WTC11 (cell line): ENCODE measurements around the gene PNO1. TPM values are rescaled to one million over a fixed set of nuclear protein-coding genes. Genes with fewer than 3 reads are reported as not detected.

Source experiments
- ATAC-seq: fragments of 200-7000 bp; cut with Tn5 transposase; 2 replicates; pipeline ENCODE4 v1.10.0; 2021; ENCODE audit warnings: mild to moderate bottlenecking, moderate library complexity
- CTCF ChIA-PET: fragments of 300-600 bp; sonication (Branson Sonifier 250); formaldehyde crosslinking; loops from one replicate; lab custom pipeline; 2021; ENCODE audit warnings: antibody characterized with exemption; lab: Charles Lee
- POLR2A ChIA-PET: fragments of 350-600 bp; sonication (Branson Sonifier 250); formaldehyde crosslinking; loops from one replicate; lab custom pipeline; 2021; ENCODE audit warnings: antibody characterized with exemption; lab: Charles Lee
- DNase-seq: peaks from one replicate; pipeline ENCODE4 v3.0.0; 2021; ENCODE audit warnings: low spot score
- H3K27ac Mint-ChIP-seq: 2 replicates; pipeline ENCODE4 v1.8.0; 2021; ENCODE audit warnings: mixed read lengths
- H3K27me3 Mint-ChIP-seq: 2 replicates; pipeline ENCODE4 v1.8.0; 2021; ENCODE audit warnings: low read depth, mild to moderate bottlenecking, moderate library complexity, mixed read lengths
- H3K36me3 Mint-ChIP-seq: 2 replicates; pipeline ENCODE4 v1.8.0; 2021; ENCODE audit warnings: mixed read lengths
- H3K4me1 Mint-ChIP-seq: 2 replicates; pipeline ENCODE4 v1.8.0; 2022; ENCODE audit warnings: mixed read lengths
- H3K4me3 Mint-ChIP-seq: 2 replicates; pipeline ENCODE4 v1.8.0; 2021; ENCODE audit warnings: mild to moderate bottlenecking, moderate library complexity, mixed read lengths
- H3K9me3 Mint-ChIP-seq: 2 replicates; pipeline ENCODE4 v1.8.0; 2021; ENCODE audit warnings: mixed read lengths
- AFF4 ChIP-seq: sonication (generic); formaldehyde crosslinking; IDR thresholded peaks from 2 replicates; pipeline ENCODE4 v1.8.1; 2023; ENCODE audit warnings: mild to moderate bottlenecking, missing genetic modification reagents, borderline replicate concordance
- ATF1 ChIP-seq: sonication (generic); formaldehyde crosslinking; IDR thresholded peaks from 2 replicates; pipeline ENCODE4 v1.8.1; 2023; ENCODE audit warnings: mild to moderate bottlenecking, moderate library complexity, missing genetic modification reagents
- ELF4 ChIP-seq: sonication (generic); formaldehyde crosslinking; IDR thresholded peaks from 2 replicates; pipeline ENCODE4 v1.8.1; 2022; ENCODE audit warnings: low read depth, mild to moderate bottlenecking, moderate library complexity, missing genetic modification reagents
- ERG ChIP-seq: fragments of 250-450 bp; sonication (Bioruptor Pico); IDR thresholded peaks from 2 replicates; pipeline ENCODE4 v1.8.0; 2021; ENCODE audit warnings: mild to moderate bottlenecking
- JUN ChIP-seq: sonication (generic); formaldehyde crosslinking; IDR thresholded peaks from 2 replicates; pipeline ENCODE4 v1.8.0; 2023; ENCODE audit warnings: mild to moderate bottlenecking, missing genetic modification reagents
- NFATC4 ChIP-seq: fragments of 250-450 bp; sonication (Bioruptor Pico); IDR thresholded peaks from 2 replicates; pipeline ENCODE4 v1.9.0; 2021; ENCODE audit warnings: mild to moderate bottlenecking
- NR1H2 ChIP-seq: sonication (generic); formaldehyde crosslinking; IDR thresholded peaks from 2 replicates; pipeline ENCODE4 v1.9.0; 2021; ENCODE audit warnings: mild to moderate bottlenecking, moderate library complexity, missing genetic modification reagents
- PRRX2 ChIP-seq: fragments of 250-450 bp; sonication (Bioruptor Pico); IDR thresholded peaks from 2 replicates; pipeline ENCODE4 v1.8.0; 2021; ENCODE audit warnings: mild to moderate bottlenecking
- USF1 ChIP-seq: sonication (generic); formaldehyde crosslinking; IDR thresholded peaks from 2 replicates; pipeline ENCODE4 v1.8.0; 2022; ENCODE audit warnings: mild to moderate bottlenecking, missing genetic modification reagents
- ZMAT4 ChIP-seq: fragments of 250-450 bp; sonication (Bioruptor Pico); IDR thresholded peaks from 2 replicates; pipeline ENCODE4 v1.9.0; 2021; ENCODE audit warnings: mild to moderate bottlenecking
- ZNF138 ChIP-seq: sonication (generic); formaldehyde crosslinking; conservative IDR thresholded peaks from 2 replicates; pipeline ENCODE4 v1.8.1; 2022; ENCODE audit warnings: mild to moderate bottlenecking, moderate library complexity, missing genetic modification reagents
- total RNA-seq: library from RNA; stranded (reverse); gene quantifications from 3 replicates; pipeline ENCODE4 v1.2.3, GENCODE V29; 2021
- TF ChIP-seq, protein P1 (sequence below): sonication (generic); formaldehyde crosslinking; IDR thresholded peaks from 2 replicates; pipeline ENCODE4 v1.8.0; 2023; ENCODE audit warnings: missing genetic modification reagents, mild to moderate bottlenecking, borderline replicate concordance
- TF ChIP-seq, protein P2 (sequence below): sonication (generic); formaldehyde crosslinking; IDR thresholded peaks from 2 replicates; pipeline ENCODE4 v1.8.0; 2022; ENCODE audit warnings: mild to moderate bottlenecking, missing genetic modification reagents
- TF ChIP-seq, protein P3 (sequence below): fragments of 200-600 bp; IDR thresholded peaks from 2 replicates; pipeline ENCODE4 v1.8.0; 2022; ENCODE audit warnings: antibody characterized with exemption

PNO1 gene
- total RNA-seq, 1 experiment from 2014 or later, result 24.0 TPM

DNA sequence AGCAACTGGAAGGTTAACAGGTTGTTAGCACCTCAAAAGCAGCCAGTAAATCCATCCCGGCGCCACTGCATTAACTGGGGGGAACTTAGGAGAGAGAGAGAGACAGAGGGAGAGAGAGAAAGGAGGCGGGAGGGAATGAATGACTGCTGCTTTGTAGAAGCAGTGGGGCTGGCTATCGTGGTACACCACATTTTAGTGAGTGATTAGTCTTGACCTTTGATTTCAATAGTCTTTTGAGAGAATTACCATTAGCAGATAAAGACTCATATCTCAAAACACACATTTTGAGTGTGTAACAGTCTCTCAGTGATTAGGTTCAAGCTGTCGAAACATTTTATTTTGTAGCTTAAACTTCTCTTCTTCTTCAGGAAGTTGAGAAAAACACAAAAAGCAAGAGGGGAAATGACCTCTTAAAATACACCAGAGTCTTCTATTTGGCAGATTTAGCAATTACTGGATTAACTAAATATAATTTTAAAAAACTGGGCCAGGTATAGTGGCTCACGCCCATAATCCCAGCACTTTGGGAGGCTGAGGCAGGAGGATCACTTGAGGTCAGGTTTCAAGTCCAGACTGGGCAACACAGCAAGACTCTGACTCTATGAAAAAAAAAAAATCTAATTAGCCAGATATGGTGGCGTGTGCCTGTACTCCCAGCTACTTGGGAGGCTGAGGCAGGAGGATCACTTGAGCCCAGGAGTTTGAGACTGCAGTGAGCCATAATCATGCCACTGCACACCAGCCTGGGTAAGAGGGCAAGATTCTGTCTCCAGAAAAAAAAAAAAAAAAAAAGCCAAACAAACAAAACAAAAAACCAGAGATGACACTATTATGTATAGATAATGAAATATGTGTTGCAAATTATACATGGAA, 22.0 kb upstream of the PNO1 start:
- H3K27ac Mint-ChIP-seq, result no peak overlapping the region
- ChIA-PET POLR2A (no interaction called here), CTCF (interaction anchor here (0.7 to 2.6 kb wide), 2 partner anchors 13 to 33 kb away, joined by 5 to 17 read pairs; no protein-coding TSS in a partner anchor)

More for the DNA sequence above, 22.0 kb upstream of the PNO1 start:
- Mint-ChIP-seq H3K9me3 (no peaks in the 10 kb centered on the region), H3K36me3 (peaks cover 10% of the 10 kb centered on the region; the same call in 1 of the 2 replicates), H3K4me3 (no peak overlapping the region), H3K27me3 (no peaks in the 10 kb centered on the region), H3K4me1 (no peaks in the 10 kb centered on the region)
- DNase-seq, result no peak
- TF ChIP-seq USF1 (CRISPR knock-in tag) (no peak), NFATC4 (CRISPR knock-in tag) (no peak), ELF4 (no peak), ZMAT4 (no peak), JUN (CRISPR knock-in tag) (no peak), ATF1 (no peak), ZNF138 (CRISPR knock-in tag) (no peak), AFF4 (CRISPR knock-in tag) (no peak), ERG (CRISPR knock-in tag) (no peak), PRRX2 (CRISPR knock-in tag) (no peak), NR1H2 (CRISPR knock-in tag) (no peak)
- TF ChIP-seq, protein P1, sequence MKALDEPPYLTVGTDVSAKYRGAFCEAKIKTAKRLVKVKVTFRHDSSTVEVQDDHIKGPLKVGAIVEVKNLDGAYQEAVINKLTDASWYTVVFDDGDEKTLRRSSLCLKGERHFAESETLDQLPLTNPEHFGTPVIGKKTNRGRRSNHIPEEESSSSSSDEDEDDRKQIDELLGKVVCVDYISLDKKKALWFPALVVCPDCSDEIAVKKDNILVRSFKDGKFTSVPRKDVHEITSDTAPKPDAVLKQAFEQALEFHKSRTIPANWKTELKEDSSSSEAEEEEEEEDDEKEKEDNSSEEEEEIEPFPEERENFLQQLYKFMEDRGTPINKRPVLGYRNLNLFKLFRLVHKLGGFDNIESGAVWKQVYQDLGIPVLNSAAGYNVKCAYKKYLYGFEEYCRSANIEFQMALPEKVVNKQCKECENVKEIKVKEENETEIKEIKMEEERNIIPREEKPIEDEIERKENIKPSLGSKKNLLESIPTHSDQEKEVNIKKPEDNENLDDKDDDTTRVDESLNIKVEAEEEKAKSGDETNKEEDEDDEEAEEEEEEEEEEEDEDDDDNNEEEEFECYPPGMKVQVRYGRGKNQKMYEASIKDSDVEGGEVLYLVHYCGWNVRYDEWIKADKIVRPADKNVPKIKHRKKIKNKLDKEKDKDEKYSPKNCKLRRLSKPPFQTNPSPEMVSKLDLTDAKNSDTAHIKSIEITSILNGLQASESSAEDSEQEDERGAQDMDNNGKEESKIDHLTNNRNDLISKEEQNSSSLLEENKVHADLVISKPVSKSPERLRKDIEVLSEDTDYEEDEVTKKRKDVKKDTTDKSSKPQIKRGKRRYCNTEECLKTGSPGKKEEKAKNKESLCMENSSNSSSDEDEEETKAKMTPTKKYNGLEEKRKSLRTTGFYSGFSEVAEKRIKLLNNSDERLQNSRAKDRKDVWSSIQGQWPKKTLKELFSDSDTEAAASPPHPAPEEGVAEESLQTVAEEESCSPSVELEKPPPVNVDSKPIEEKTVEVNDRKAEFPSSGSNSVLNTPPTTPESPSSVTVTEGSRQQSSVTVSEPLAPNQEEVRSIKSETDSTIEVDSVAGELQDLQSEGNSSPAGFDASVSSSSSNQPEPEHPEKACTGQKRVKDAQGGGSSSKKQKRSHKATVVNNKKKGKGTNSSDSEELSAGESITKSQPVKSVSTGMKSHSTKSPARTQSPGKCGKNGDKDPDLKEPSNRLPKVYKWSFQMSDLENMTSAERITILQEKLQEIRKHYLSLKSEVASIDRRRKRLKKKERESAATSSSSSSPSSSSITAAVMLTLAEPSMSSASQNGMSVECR (CRISPR knock-in tag), result no peak
- TF ChIP-seq, protein P2, sequence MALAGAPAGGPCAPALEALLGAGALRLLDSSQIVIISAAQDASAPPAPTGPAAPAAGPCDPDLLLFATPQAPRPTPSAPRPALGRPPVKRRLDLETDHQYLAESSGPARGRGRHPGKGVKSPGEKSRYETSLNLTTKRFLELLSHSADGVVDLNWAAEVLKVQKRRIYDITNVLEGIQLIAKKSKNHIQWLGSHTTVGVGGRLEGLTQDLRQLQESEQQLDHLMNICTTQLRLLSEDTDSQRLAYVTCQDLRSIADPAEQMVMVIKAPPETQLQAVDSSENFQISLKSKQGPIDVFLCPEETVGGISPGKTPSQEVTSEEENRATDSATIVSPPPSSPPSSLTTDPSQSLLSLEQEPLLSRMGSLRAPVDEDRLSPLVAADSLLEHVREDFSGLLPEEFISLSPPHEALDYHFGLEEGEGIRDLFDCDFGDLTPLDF (CRISPR knock-in tag), result no peak
- TF ChIP-seq, protein P3, sequence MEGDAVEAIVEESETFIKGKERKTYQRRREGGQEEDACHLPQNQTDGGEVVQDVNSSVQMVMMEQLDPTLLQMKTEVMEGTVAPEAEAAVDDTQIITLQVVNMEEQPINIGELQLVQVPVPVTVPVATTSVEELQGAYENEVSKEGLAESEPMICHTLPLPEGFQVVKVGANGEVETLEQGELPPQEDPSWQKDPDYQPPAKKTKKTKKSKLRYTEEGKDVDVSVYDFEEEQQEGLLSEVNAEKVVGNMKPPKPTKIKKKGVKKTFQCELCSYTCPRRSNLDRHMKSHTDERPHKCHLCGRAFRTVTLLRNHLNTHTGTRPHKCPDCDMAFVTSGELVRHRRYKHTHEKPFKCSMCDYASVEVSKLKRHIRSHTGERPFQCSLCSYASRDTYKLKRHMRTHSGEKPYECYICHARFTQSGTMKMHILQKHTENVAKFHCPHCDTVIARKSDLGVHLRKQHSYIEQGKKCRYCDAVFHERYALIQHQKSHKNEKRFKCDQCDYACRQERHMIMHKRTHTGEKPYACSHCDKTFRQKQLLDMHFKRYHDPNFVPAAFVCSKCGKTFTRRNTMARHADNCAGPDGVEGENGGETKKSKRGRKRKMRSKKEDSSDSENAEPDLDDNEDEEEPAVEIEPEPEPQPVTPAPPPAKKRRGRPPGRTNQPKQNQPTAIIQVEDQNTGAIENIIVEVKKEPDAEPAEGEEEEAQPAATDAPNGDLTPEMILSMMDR, result no peak
- no peak for ATAC-seq
